IMR-90 (cell line): ENCODE measurements around the gene PYGB. TPM values are rescaled to one million over a fixed set of nuclear protein-coding genes. Genes with fewer than 3 reads are reported as not detected.

Experiments used
- ATAC-seq: fragments of 200-7000 bp; cut with Tn5 transposase; 2 replicates; pipeline ENCODE4 v1.9.1; 2020; ENCODE audit warnings: low read depth, mild to moderate bottlenecking, moderate library complexity
- BruUV-seq: library from RNA; stranded (reverse); fragments of 400-500 nt; replicated peaks from 2 replicates; lab custom pipeline; 2021; lab: Mats Ljungman, UMichigan
- CTCF ChIA-PET: fragments of 300-600 bp; formaldehyde crosslinking; extraction: SDS; loops from one replicate; lab custom pipeline; 2021; ENCODE audit warnings: antibody characterized with exemption; lab: Yijun Ruan, JAX
- POLR2A ChIA-PET: fragments of 300-600 bp; sonication (Branson Sonifier 250); formaldehyde crosslinking; loops from one replicate; lab custom pipeline; 2022; ENCODE audit warnings: antibody characterized with exemption; ENCODE audit not compliant: unreplicated experiment; lab: Charles Lee
- DNase-seq: peaks from one replicate; pipeline ENCODE4 v3.0.0; 2013
- H2AFZ ChIP-seq: replicated peaks from 2 replicates; pipeline ENCODE3; 2013; ENCODE audit warnings: low read length, mild to moderate bottlenecking; ENCODE audit not compliant: poor library complexity
- H2AK5ac ChIP-seq: 2 replicates; pipeline ENCODE4 v1.6.1; 2013; ENCODE audit warnings: low read depth, low read length, inconsistent platforms
- H2AK9ac ChIP-seq: replicated peaks from 2 replicates; pipeline ENCODE3; 2013; ENCODE audit warnings: mild to moderate bottlenecking, low read depth, low read length, moderate library complexity; ENCODE audit not compliant: poor library complexity
- H2BK120ac ChIP-seq: 2 replicates; pipeline ENCODE4 v1.6.1; 2013; ENCODE audit warnings: low read depth, low read length, inconsistent platforms
- H2BK15ac ChIP-seq: 3 replicates; pipeline ENCODE4 v1.6.1; 2013; ENCODE audit warnings: low read depth, low read length, inconsistent platforms
- H2BK20ac ChIP-seq: 2 replicates; pipeline ENCODE4 v1.6.1; 2013; ENCODE audit warnings: low read depth, mild to moderate bottlenecking, inconsistent platforms, low read length, moderate library complexity
- H2BK5ac ChIP-seq: 2 replicates; pipeline ENCODE4 v1.6.1; 2013; ENCODE audit warnings: mild to moderate bottlenecking, low read depth, low read length, inconsistent platforms; ENCODE audit not compliant: poor library complexity, severe bottlenecking
- H3K14ac ChIP-seq: replicated peaks from 2 replicates; pipeline ENCODE4 v1.6.1; 2013; ENCODE audit warnings: low read depth, low read length, inconsistent platforms
- H3K18ac ChIP-seq: 2 replicates; pipeline ENCODE4 v1.6.1; 2013; ENCODE audit warnings: low read depth, low read length, control low read depth
- H3K23ac ChIP-seq: 2 replicates; pipeline ENCODE4 v1.6.1; 2013; ENCODE audit warnings: low read depth, low read length, inconsistent platforms
- H3K27ac ChIP-seq: 2 replicates; pipeline ENCODE4 v1.5.1; 2013; ENCODE audit warnings: mild to moderate bottlenecking, control low read depth, low read length; ENCODE audit not compliant: insufficient read depth
- H3K27me3 ChIP-seq: 2 replicates; pipeline ENCODE4 v1.6.1; 2013; ENCODE audit warnings: low read length; ENCODE audit not compliant: control insufficient read depth, insufficient read depth
- H3K36me3 ChIP-seq: 2 replicates; pipeline ENCODE4 v1.6.1; 2013; ENCODE audit warnings: low read length, mixed read lengths; ENCODE audit not compliant: control insufficient read depth, insufficient read depth
- H3K4ac ChIP-seq: 2 replicates; pipeline ENCODE4 v1.6.1; 2013; ENCODE audit warnings: low read depth, low read length, inconsistent platforms
- H3K4me1 ChIP-seq: 2 replicates; pipeline ENCODE4 v1.6.1; 2013; ENCODE audit warnings: low read length, mixed read lengths; ENCODE audit not compliant: control insufficient read depth, insufficient read depth
- H3K4me2 ChIP-seq: 2 replicates; pipeline ENCODE4 v1.6.1; 2013; ENCODE audit warnings: low read depth, mild to moderate bottlenecking, control low read depth, low read length, moderate library complexity
- H3K4me3 ChIP-seq: 2 replicates; pipeline ENCODE4 v1.5.1; 2013; ENCODE audit warnings: low read depth, mild to moderate bottlenecking, control low read depth, low read length, moderate library complexity; ENCODE audit not compliant: insufficient read depth
- H3K56ac ChIP-seq: 2 replicates; pipeline ENCODE4 v1.6.1; 2013; ENCODE audit warnings: low read length, inconsistent platforms; ENCODE audit not compliant: insufficient read depth; ENCODE audit errors: extremely low read depth
- H3K79me1 ChIP-seq, 2 experiments: 2 replicates each; pipeline ENCODE4 v1.6.1; 2013; ENCODE audit warnings: low read length in 2 of 2, inconsistent platforms in 1 of 2, low read depth in 1 of 2
- H3K9ac ChIP-seq: 2 replicates; pipeline ENCODE4 v1.6.1; 2013; ENCODE audit warnings: low read depth, low read length, control low read depth
- H3K9me1 ChIP-seq: 2 replicates; pipeline ENCODE4 v1.6.1; 2013; ENCODE audit warnings: low read length, inconsistent platforms; ENCODE audit not compliant: insufficient read depth
- H3K9me3 ChIP-seq: 2 replicates; pipeline ENCODE4 v1.6.1; 2013; ENCODE audit warnings: low read length; ENCODE audit not compliant: control insufficient read depth, insufficient read depth
- H4K20me1 ChIP-seq: 2 replicates; pipeline ENCODE4 v1.6.1; 2013; ENCODE audit warnings: low read length, inconsistent platforms; ENCODE audit not compliant: insufficient read depth
- H4K5ac ChIP-seq: 2 replicates; pipeline ENCODE4 v1.6.1; 2013; ENCODE audit warnings: mild to moderate bottlenecking, low read depth, low read length, control low read depth
- H4K8ac ChIP-seq, 2 experiments: 2 replicates each; pipeline ENCODE4 v1.6.1; 2013; ENCODE audit warnings: low read depth in 2 of 2, low read length in 2 of 2, control low read depth in 1 of 2, inconsistent platforms in 1 of 2
- H4K91ac ChIP-seq: 2 replicates; pipeline ENCODE4 v1.6.1; 2013; ENCODE audit warnings: low read depth, low read length, inconsistent platforms; ENCODE audit not compliant: insufficient read depth
- BHLHE40 ChIP-seq: fragments of 150-350 bp; IDR thresholded peaks from 2 replicates; pipeline ENCODE4 v1.6.1; 2016; ENCODE audit warnings: mild to moderate bottlenecking, low read depth, low read length
- CEBPB ChIP-seq: IDR thresholded peaks from 2 replicates; pipeline ENCODE4 v1.6.1; 2012; ENCODE audit warnings: low read depth, low read length, improper control_type of control experiment
- FOS ChIP-seq: fragments of 150-350 bp; IDR thresholded peaks from 2 replicates; pipeline ENCODE4 v1.6.1; 2016; ENCODE audit warnings: low read depth, low read length
- POLR2A ChIP-seq: IDR thresholded peaks from 2 replicates; pipeline ENCODE4 v1.6.1; 2012; ENCODE audit warnings: mild to moderate bottlenecking, low read depth, low read length
- WGBS, 2 experiments: methylation state at CpG; one replicate each; pipeline versions ENCODE4 v1.1.5 to v1.1.7; 2013; ENCODE audit warnings: missing lambda C conversion rate in 2 of 2; ENCODE audit not compliant: insufficient read length in 1 of 2; ENCODE audit errors: extremely low coverage in 2 of 2; 5-methylcytosine and 5-hydroxymethylcytosine counted together
- dilution Hi-C: fragments of 300-500 bp; cut with HindIII; formaldehyde crosslinking; loops from one replicate; pipeline ENCODE4 v1.14.3; 2018; ENCODE audit warnings: low sequenced_read_pairs; ENCODE audit not compliant: unreplicated experiment
- in situ Hi-C: fragments of 300-500 bp; cut with MboI; formaldehyde crosslinking; loops from 3 replicates; pipeline ENCODE4 v1.14.3; 2019; ENCODE audit warnings: low sequenced_read_pairs, inconsistent platforms, mixed read lengths
- intact Hi-C: fragments of 100-400 bp; cut with micrococcal nuclease; formaldehyde crosslinking; loops from 2 replicates; pipeline ENCODE4 v1.10.0; 2022
- polyA plus RNA-seq, 3 experiments: library from polyadenylated mRNA; depleted of rRNA; stranded (reverse); fragments of >200 nt; gene quantifications; 2 replicates each; pipeline ENCODE4 v1.2.3, GENCODE V29; 2012; ENCODE audit warnings: low replicate concordance in 1 of 3
- total RNA-seq: library from RNA; depleted of rRNA; stranded (reverse); fragments of >200 nt; gene quantifications from 2 replicates; pipeline ENCODE4 v1.2.3, GENCODE V29; 2012

The PYGB gene
- total and polyA plus RNA-seq, 2 of the 4 experiments (the other 2 are of a cell fraction): 72.4 to 83.1 TPM

- no peak overlapping the region for H3K9ac ChIP-seq
- no peak overlapping the region for H3K18ac ChIP-seq
- no peak overlapping the region for H3K4me2 ChIP-seq
- no peak overlapping the region for H3K23ac ChIP-seq
- H2AK9ac ChIP-seq: no peak overlapping the region
- no peak overlapping the region for H2BK15ac ChIP-seq
- H3K9me1 ChIP-seq: peaks cover 6% of the 10 kb centered on the region; the same call in 1 of the 2 replicates
- H2BK20ac ChIP-seq: no peak overlapping the region
- no peak overlapping the region for H4K8ac ChIP-seq
- H3K9me3 ChIP-seq: no peaks in the 10 kb centered on the region
- H3K36me3 ChIP-seq: peaks cover 81% of the 10 kb centered on the region
- in situ Hi-C loops: loop anchor here (25.0 kb wide), 2 partner anchors 714 to 1636 kb away; partner anchors contain the start of gene CST3
- peaks cover 6 to 22% of the 10 kb centered on the region in 2 experiments for H3K79me1 ChIP-seq
- dilution Hi-C loops: no loop called here
- no peak overlapping the region for H2AFZ ChIP-seq
- no peak overlapping the region for H2BK120ac ChIP-seq
- H2AK5ac ChIP-seq: no peak overlapping the region
- no peak overlapping the region for H4K91ac ChIP-seq
- peaks cover 2% of the 10 kb centered on the region for H4K20me1 ChIP-seq
- ATAC-seq: no peak
- H3K14ac ChIP-seq: no peak overlapping the region
- POLR2A ChIA-PET: no interaction called here
- no peak overlapping the region for H3K27ac ChIP-seq
- BruUV-seq: no TSS peak
- TF ChIP-seq CEBPB (no peak), BHLHE40 (no peak), FOS (no peak), POLR2A (no peak)
- intact Hi-C loops: no loop called here
- WGBS, 2 experiments: 100% methylated on average over 5 of the region's 20 CpGs; no CpG with 5 or more reads in 1 of the 2 experiments
- H3K56ac ChIP-seq: no peak overlapping the region
- no peaks in the 10 kb centered on the region for H3K27me3 ChIP-seq
- no peak for DNase-seq
- H2BK5ac ChIP-seq: no peak overlapping the region
- no peak overlapping the region for H3K4me3 ChIP-seq
- H4K5ac ChIP-seq: no peak overlapping the region
- no peaks in the 10 kb centered on the region for H3K4me1 ChIP-seq
- H3K4ac ChIP-seq: no peak overlapping the region
- CTCF ChIA-PET: no interaction called here
Observed at GRCh38 chr20:25273541-25274358, 25.9 kb downstream of the PYGB start.
